Measurements from ENCODE around the gene GRID1. TPM values are rescaled to one million over a fixed set of nuclear protein-coding genes. Genes with fewer than 3 reads are reported as not detected.

The GRID1 gene
- total and polyA plus RNA-seq, 9 of the 15 experiments (the other 6 are each of a cell fraction or from before 2014, with no cell fraction given): 0.01 to 7.2 (median 1.2) TPM

DNA sequence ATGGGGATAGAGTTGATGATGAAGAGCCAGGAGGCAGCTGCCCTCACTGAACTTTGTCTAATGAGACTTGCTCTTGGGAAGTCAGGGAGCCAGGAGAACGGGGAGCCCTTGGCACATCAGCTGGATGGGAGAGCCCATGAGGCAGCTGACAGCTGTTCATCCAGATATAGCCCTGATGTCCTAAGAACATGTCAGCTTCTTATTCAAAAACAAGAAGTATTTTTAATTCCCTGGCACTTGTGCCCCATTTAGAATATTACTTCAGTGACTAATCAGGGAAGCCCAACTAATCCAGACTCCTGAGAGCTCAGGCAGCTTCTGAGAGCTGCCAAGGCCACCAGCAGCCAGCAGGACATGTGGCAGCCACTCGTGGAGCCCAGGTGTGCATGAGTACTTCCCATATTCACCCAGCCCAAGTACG lies 363.4 kb downstream of the GRID1 start (continued):
- TF ChIP-seq, protein P1, sequence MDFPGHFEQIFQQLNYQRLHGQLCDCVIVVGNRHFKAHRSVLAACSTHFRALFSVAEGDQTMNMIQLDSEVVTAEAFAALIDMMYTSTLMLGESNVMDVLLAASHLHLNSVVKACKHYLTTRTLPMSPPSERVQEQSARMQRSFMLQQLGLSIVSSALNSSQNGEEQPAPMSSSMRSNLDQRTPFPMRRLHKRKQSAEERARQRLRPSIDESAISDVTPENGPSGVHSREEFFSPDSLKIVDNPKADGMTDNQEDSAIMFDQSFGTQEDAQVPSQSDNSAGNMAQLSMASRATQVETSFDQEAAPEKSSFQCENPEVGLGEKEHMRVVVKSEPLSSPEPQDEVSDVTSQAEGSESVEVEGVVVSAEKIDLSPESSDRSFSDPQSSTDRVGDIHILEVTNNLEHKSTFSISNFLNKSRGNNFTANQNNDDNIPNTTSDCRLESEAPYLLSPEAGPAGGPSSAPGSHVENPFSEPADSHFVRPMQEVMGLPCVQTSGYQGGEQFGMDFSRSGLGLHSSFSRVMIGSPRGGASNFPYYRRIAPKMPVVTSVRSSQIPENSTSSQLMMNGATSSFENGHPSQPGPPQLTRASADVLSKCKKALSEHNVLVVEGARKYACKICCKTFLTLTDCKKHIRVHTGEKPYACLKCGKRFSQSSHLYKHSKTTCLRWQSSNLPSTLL (IDR thresholded peaks at IDR 0.05): no peak

DNA sequence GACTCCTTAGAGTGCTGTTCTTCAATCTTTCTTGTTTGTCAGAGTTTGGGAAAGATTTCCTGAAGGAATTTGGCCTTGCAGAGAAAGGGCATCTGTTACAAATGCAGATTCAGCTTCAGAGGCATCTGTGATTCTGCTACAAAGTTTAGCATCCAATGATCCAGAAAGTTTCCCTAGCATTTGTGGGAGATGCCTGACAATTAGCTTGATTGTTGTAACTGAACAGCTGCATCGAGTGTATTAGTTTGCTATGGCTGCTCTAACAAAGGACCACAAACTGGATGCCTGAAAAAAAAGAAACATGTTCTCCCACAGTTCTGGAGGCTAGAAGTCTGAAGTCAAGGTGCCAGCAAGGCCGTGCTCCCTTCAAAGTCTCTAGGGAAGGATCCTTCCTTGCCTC lies 365.1 kb downstream of the GRID1 start:
- Histone ChIP-seq H4K20me1 (replicated peaks; ENCODE audit: control insufficient read depth, insufficient read depth, low read length) (no peaks in the 10 kb centered on the region), H3K9ac (ENCODE audit: insufficient read depth in 1 of 2, low read depth in 2 of 2, low read length in 2 of 2) (no peak overlapping the region), H2AFZ (ENCODE audit: low read depth, low read length) (no peak overlapping the region), H3K4me2 (ENCODE audit: insufficient read depth, low read length) (no peak overlapping the region), H3K4me3 (no peak overlapping the region), H3K9me1 (ENCODE audit: control insufficient read depth, insufficient read depth, low read length) (no peaks in the 10 kb centered on the region), H3K79me2 (ENCODE audit: control insufficient read depth, insufficient read depth, low read length) (no peaks in the 10 kb centered on the region), H3K27me3 (ENCODE audit: control insufficient read depth in 2 of 2, insufficient read depth in 2 of 2, low read length in 2 of 2) (no peaks in the 10 kb centered on the region), H3K27ac (ENCODE audit: extremely low read depth, low read depth, low read length) (no peak overlapping the region), H3K4me1 (replicated peaks in 1 of 2; ENCODE audit: control insufficient read depth in 2 of 2, insufficient read depth in 2 of 2, low read length in 2 of 2) (no peaks in the 10 kb centered on the region), H3K9me3 (replicated peaks; ENCODE audit: control insufficient read depth, insufficient read depth, low read depth, low read length) (no peaks in the 10 kb centered on the region), H3K36me3 (ENCODE audit: control insufficient read depth, insufficient read depth, low read length) (no peaks in the 10 kb centered on the region)
- POLR2A ChIA-PET: interaction anchor here (2.1 kb wide), 1 partner anchor 13 kb away, joined by 5 read pairs; no protein-coding TSS in a partner anchor
- ATAC-seq: no peak
- DNase-seq (ENCODE audit: extremely low read depth in 1 of 4, low spot score in 3 of 4): no peak
- TF ChIP-seq SUPT5H (IDR thresholded peaks at IDR 0.05): no peak
- TF ChIP-seq KLF13 (tag; IDR thresholded peaks at IDR 0.05; ENCODE audit: borderline replicate concordance, low read depth): no peak
- TF ChIP-seq SAFB (IDR thresholded peaks at IDR 0.05; ENCODE audit: borderline replicate concordance, low read depth, low read length): no peak
- TF ChIP-seq, protein P2, sequence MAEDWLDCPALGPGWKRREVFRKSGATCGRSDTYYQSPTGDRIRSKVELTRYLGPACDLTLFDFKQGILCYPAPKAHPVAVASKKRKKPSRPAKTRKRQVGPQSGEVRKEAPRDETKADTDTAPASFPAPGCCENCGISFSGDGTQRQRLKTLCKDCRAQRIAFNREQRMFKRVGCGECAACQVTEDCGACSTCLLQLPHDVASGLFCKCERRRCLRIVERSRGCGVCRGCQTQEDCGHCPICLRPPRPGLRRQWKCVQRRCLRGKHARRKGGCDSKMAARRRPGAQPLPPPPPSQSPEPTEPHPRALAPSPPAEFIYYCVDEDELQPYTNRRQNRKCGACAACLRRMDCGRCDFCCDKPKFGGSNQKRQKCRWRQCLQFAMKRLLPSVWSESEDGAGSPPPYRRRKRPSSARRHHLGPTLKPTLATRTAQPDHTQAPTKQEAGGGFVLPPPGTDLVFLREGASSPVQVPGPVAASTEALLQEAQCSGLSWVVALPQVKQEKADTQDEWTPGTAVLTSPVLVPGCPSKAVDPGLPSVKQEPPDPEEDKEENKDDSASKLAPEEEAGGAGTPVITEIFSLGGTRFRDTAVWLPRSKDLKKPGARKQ (CRISPR knock-in tag; IDR thresholded peaks at IDR 0.05): no peak
- no peak for TF ChIP-seq PTBP1 (IDR thresholded peaks at IDR 0.05; ENCODE audit: low read depth, low read length)
- TF ChIP-seq HMGN3 (IDR thresholded peaks at IDR 0.05; ENCODE audit: borderline replicate concordance, extremely low read depth, insufficient read length, low read depth, low read length): no peak
- in situ Hi-C loops (cut with MboI) (no loop called here), intact Hi-C loops (cut with micrococcal nuclease) (no loop called here)
- FAIRE-seq: no peak
- WGBS (ENCODE audit: insufficient coverage, low coverage, missing lambda C conversion rate): 0% methylated on average over 2 of the region's 2 CpGs
- CTCF ChIA-PET (ENCODE audit: low intra/inter-chr PET ratio): no interaction called here
- no TSS peak for BruUV-seq (replicated peaks)
